Stimulated activated CD8-positive, alpha-beta memory T cell treated with anti-CD3 and anti-CD28 coated beads, Interleukin-15, amount 100 ng/mL, for 48 hours (primary cell): ENCODE results near the gene CALHM2.
"Not testable (repeated sequence)": the region's sequence is repeated elsewhere in the genome, so short reads cannot be mapped to it uniquely, and the experiment has no call there.

ENCODE experiments used
- DNase-seq, 2 donors: peaks; one replicate each; pipeline ENCODE4 v3.0.0-alpha.2; 2020; ENCODE audit warnings: low read depth in 2 of 2

CALHM2 gene

GRCh38 chr10:103451831-103452505 lies at the start of gene CALHM2:
Gene CALHM2 (minus strand): TSS chr10:103452370. CDS start chr10:103449941, 2,429 bp downstream.
- peak; percentile 34 to 39 for DNase-seq

GRCh38 chr10:103501186-103501585 lies 49.0 kb upstream of the CALHM2 start:
- no peak for DNase-seq

DNA sequence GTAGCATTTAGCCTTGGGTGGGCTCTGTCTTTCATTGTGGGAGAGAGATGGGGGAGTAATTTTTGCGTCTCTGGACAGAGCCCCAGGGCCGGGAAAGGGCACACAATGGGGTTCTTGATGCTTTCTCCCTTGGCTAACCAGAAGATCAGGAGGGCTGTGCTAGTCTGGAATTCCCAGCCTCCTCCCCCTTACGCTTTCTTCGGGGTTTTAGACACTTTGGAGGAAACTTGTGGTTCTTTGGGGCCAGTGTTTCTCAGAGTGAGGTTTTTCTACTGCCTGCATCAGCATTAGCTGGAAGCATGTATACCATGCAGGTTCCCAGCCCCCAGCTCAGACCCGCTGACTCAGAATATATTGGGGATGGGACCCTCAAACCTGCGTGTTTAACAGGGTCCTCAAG lies 48.3 kb upstream of the CALHM2 start:
- no peak for DNase-seq

- no peak for DNase-seq
Observed at GRCh38 chr10:103499881-103500280, 47.7 kb upstream of the CALHM2 start.

DNA sequence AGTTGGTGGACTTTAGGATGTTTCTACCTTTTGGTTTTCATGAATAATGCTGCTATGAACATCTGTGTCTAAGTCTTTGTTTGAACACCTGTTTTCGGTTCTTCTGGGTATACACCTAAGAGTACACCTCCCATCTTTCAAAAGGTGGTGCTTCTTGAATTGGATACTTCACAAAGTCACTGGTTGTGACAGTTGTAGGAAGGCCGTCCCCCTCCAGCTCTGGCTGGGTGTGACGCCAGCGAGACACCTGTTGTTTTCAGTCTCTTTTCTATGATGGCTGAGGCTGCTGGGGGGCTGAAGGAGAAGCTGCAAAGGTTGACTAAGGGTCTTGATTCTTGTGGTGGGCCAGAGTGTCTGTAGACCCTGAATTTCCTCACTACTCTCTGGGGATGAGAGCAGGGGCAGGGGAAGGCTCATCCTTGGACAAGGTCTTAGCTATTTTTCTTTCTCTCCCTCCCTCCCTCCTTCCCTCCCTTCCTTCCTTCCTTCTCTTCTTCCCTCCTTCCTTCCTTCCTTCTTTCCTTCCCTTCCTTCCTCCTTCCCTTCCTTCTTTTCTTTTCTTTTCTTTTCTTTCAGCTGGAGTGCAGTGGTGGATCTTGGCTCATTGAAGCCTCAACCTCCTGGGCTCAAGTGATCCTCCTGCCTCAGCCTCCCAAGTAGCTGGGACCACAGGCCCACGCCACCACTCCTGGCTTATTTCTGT lies 46.9 kb upstream of the CALHM2 start:
- DNase-seq: no peak

DNA sequence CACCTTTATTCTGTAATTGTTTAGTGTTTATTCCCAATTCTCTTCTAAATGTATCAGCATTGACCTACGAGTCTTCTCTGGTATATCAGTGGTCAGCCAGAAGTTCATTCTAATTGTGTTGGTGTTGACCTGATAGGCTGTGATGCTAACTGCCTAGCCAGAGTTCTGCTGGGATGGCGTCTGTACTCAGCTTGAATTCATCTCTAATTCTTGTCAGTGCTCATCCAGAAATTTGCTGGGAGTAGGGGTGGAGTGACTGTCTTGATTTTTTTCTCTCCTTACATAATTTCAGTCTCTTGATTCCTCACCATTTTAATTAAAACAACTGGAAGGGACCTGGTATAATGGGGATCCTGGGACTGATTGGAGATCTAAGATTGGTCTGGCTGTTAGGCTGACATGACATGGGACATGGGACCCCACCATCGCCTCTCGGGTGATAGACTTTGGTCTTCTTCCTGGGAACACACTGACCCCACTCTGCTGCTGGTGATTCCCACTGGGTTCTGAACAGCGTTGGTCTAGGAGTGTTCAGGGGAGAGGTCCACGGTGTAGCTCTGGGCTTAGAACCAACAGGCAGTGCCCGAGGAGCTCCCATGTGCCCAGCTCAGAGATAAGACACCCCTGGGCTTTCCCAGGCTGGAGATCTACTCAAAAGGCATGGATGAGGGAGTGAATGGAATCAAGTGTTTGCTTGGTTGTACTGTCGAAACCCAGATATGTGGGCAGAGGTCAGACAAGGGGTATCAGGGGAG lies 45.2 kb upstream of the CALHM2 start:
- no peak for DNase-seq

GRCh38 chr10:103495321-103495720 lies 43.2 kb upstream of the CALHM2 start:
- DNase-seq: no peak

DNA sequence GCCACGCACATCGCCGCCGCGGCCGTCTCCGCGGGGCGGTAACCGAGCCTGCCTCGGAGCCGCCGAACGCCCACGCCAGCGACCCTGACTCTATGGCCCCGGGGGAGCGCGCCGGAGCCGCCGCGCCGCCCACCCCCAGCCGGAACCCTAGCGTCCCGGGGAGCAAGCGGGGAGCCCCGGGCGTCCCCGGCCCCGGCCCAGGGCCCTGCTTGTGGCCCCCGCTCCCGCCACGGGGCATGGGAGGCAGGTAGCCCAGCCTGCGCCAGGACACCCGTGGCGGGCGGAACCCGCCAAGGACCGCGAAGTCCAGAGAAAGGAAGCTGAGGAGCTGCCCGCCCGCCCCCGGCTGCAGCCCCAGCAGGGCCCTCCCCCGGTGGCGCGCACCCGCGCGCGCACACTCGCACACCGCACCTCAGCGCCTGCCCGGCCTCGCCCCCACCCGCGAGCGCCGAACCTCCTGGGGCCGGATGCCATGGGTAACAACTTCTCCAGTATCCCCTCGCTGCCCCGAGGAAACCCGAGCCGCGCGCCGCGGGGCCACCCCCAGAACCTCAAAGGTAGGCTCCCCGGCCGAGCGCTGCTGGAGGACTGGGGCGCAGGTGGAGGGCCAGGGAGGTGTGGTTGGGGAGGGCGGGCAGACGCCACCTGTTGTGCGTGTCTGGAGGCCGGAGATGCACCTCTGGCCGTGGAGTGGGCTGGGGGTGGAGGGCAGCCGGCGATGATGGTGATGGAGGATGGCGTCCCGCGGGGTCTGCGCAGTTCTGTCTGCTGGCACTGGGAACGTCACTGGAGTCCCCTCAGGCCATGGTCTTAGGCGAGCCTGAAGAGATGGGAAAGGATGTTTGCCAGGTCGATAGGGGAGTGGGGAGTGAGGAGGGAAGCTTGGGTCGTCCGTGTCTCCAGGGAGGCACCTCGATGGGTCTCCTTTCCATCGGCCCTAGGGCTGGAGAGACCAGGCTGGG lies 42.0 kb upstream of the CALHM2 start:
- no peak for DNase-seq

DNA sequence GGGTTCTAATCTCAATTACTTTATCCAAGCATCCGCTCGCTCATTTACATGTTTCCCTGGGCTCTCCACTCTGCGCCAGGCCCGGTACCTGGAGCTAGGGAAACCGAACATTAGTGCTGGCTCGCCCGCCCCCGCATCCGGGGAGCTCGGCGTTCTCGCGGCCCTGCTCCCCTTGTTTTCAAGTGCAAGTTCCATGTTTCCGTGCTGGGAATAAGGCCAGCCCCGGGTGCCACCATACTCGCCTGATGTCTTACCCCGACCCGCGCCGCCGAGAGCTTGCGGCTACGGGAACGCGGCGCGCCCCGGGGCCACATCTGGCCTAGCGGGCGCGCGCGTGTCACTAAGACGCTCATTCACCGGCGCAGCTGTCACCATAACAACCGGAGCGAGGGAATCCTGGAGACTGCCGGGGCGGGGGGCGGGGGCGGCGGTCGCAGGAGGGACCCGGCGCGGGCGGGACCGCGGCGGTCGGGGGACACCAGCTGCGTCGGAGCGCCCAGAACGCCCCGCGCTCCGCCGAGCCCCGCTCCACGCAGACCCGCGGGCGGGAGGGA lies 41.3 kb upstream of the CALHM2 start, which contains the start of gene NEURL1:
Gene NEURL1, plus strand, starts transcription at position 344 of the 554 bp plus-strand sequence. CDS start 683 bp downstream, outside the sequence.
- DNase-seq: no peak

DNA sequence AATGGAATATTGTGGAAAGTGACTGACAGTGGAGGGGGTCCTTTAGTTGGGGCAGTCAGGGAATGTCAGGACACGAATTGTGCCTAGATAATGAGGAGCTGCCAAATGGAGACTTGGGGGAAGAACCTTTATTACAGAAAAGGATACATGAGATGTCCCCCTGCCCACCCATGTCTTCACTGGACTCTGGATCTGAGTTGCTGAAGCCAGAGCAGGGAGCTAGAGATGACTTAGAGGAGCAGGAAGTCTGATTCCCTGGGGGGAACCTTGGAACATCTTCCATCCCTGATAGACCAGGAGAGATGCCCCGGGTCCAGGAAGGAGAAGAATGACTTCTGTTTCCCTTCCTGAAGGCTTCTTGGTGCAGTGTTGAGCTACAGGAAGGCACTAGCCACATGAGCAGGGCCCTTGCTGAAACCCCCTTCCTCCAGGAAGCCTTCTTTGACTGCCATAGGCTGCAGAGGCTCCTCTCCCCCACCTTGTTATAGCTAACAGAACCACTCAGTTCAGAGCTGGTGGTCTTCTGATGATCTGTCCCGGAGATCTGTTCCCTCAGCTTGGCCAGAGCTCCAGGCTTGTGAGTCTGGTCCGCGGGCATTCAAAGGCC lies 40.6 kb upstream of the CALHM2 start:
- DNase-seq: no peak

DNA sequence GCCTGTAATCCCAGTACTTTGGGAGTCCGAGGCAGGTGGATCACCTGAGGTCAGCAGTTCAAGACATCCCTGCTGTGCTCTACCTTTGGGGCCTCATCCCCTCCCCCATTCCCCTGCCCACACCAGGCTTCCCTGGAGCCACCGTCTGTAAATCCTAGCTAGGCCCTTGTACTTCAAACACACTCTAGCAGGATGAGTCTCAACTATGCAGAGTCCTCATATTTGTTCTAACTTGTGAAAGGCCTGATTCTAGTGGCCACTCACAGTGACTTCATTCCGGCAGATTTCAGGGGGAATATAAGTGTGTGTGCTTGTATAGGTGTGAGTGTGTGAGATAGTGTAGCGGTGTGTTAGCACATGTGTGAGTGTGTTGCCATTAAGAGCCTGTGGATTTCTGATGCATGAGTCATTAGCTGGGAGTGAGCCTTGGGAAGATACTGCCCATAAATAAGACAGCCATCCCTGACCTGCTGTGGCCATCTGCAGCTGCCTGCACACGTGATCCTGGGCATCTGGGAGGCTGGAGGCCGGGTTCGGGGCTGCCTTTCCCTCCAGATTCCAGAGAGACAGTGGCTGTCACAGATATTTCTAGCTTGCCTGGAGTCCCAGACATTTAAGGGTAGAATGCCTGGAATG lies 39.7 kb upstream of the CALHM2 start:
- no peak for DNase-seq

DNA sequence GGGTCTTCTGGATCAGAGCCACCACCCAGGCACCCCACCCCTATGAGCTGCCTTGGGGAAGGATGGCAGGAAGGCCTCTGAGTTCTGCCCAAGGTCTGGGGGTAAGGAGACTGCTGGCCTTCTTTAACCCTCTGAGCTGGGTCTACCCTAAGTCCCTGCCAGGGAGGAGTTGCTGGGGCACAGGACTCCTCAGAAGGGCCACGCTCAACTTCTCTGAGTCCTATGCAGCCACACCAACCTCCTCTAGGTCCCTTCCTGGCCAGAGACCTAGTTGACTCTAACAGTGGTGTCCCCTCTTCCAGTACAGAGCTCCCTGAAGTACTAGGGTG lies 38.8 kb upstream of the CALHM2 start:
- DNase-seq: no peak

- DNase-seq: no peak
Observed at GRCh38 chr10:103487410-103487708, 35.2 kb upstream of the CALHM2 start.

- not testable (repeated sequence) for DNase-seq
Observed at GRCh38 chr10:103486635-103487409, 34.7 kb upstream of the CALHM2 start.

DNA sequence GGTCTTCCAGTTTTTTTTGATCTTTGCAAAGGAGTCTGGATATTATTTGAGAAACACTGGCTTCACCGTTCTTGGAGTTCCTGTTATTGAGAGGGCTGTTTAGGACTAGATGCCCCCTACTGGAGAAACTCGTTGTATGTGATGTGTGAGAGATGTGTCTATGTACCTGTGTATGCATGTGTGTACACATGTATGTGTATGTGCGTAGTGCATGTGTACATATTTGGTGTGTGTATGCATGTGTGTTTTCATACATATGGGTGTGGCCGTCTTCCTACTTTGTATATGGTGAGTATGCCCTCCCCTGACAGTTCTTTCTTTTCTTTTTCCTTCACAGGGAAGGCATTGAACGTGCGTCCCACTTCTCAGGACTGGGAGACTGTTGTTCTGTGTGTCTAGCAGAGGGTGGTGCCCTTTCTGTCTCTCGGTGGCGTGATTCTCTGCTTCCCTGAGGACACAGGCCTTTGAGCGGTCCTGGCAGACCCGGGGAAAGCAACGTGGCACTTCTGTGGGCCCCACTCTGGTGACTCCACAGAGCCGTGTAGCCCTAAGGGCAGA lies 29.9 kb upstream of the CALHM2 start:
- no peak for DNase-seq

- no peak for DNase-seq
Observed at GRCh38 chr10:103480521-103480920, 28.4 kb upstream of the CALHM2 start.

DNA sequence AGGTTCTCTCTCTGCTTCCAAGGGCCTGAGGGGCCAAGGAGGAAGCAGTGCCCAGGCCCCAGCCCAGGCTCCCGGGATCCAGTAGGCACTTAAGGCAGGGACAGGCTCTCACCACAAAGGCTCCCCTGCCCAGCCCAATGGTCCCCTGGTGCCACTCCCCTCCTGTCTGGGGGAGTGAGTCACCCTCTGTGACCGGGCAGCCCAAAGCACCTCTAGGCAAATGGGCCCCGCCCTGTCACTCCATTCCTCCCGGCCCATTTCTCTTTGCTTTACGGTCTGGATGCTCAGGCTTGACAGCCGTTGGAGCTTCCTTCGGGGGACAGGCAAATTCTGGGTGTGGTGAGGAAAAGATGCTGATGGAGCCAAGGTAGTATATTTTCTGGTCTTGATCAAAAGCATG lies 27.0 kb upstream of the CALHM2 start, which contains the start of gene CALHM3:
Gene CALHM3, minus strand, starts transcription at position 106 of the 400 bp plus-strand sequence. CDS start 208 bp downstream, outside the sequence.
- no peak for DNase-seq

DNA sequence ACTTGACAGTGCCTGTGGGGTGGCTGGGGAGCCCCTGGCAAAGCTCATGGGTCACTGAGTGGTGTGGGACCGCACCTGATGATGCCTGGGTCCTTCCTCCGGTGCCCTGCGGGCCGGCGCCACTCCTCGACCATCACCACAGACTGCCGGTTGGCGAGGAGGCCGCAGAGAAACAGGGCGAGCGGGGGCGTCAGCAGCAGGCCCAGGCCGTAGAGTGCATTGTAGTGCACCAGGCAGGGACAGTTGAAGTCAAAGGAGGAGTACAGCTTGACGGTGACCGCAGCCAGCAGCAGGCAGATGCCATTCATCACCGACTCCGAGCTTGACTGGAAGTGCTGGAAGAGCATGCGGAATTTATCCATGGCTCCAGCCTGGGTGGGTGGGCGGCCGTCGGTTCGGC lies 26.5 kb upstream of the CALHM2 start:
- no peak for DNase-seq

DNA sequence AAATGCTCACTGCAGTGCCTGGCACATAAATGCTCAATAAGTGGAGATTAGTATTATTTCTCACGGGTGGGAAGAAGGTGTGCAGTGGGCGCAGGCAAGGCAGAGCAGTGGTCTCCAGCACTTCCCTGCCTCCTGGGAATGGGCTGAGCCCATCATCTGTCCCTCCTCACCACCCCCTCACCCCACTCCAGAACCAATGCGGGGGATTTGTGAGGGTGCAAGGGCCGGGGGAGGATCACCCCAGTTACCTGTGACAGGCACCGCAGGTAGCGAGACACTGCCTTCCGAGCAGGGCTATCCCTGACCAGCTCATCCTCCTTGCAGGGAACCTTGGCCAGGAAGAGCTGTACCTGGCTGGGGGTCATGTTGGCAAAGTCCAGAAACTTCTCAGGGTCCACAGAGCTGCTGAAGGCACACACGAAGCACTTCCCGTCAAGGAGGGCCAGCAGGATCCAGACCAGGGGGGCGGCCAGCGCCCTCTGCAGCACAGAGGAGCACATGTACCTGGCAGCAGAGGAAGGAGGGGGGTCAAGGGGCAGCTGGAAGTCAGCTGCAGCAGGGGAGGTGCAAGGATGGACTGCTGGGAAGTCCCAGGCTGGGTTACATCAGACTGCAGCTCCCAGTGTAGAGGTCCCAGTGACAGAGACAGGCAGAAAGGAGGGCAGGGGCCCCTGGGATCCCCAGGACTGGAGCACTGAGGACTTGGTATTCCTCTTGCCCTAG lies 24.0 kb upstream of the CALHM2 start:
- no peak for DNase-seq
